ENCODE results near the gene WSB1.

The WSB1 gene

DNA sequence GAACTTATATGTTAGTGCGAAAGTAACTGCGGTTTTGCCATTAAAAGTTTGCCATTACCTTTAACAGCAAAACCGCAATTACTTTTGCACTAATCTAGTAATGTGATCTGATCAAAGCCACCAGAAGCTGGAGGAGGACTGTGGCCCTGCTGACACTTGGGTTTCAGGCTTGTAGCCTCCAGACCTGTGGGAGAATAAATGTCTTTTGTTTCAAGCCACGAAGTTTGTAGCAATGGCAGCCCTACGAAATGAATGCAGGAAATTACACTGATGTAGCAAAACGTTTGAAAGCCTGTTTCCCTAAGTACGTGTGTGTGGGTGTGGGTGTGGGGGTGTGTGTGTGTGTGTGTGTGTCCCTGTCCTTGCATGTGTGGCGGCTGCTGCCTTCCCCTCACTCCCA, 66.6 kb downstream of the WSB1 start:
- H3K36me3 ChIP-seq (ENCODE audit: low read depth), result no peaks in the 10 kb centered on the region
- no peak overlapping the region for H3K27ac ChIP-seq (ENCODE audit: poor library complexity, severe bottlenecking)
- H3K27me3 ChIP-seq (ENCODE audit: insufficient read depth, poor library complexity, severe bottlenecking), result no peaks in the 10 kb centered on the region
- no peaks in the 10 kb centered on the region for H3K4me1 ChIP-seq (ENCODE audit: insufficient read depth, poor library complexity, severe bottlenecking)
- DNase-seq (ENCODE audit: low spot score) (no peak), ATAC-seq (ENCODE audit: low read depth) (no peak)
- no peaks in the 10 kb centered on the region for H3K9me3 ChIP-seq (ENCODE audit: severe bottlenecking)
- TF ChIP-seq, protein P1, sequence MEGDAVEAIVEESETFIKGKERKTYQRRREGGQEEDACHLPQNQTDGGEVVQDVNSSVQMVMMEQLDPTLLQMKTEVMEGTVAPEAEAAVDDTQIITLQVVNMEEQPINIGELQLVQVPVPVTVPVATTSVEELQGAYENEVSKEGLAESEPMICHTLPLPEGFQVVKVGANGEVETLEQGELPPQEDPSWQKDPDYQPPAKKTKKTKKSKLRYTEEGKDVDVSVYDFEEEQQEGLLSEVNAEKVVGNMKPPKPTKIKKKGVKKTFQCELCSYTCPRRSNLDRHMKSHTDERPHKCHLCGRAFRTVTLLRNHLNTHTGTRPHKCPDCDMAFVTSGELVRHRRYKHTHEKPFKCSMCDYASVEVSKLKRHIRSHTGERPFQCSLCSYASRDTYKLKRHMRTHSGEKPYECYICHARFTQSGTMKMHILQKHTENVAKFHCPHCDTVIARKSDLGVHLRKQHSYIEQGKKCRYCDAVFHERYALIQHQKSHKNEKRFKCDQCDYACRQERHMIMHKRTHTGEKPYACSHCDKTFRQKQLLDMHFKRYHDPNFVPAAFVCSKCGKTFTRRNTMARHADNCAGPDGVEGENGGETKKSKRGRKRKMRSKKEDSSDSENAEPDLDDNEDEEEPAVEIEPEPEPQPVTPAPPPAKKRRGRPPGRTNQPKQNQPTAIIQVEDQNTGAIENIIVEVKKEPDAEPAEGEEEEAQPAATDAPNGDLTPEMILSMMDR (IDR thresholded peaks at IDR 0.05; ENCODE audit: poor library complexity, severe bottlenecking), result no peak
- H3K4me3 ChIP-seq (ENCODE audit: severe bottlenecking), result no peak overlapping the region

DNA sequence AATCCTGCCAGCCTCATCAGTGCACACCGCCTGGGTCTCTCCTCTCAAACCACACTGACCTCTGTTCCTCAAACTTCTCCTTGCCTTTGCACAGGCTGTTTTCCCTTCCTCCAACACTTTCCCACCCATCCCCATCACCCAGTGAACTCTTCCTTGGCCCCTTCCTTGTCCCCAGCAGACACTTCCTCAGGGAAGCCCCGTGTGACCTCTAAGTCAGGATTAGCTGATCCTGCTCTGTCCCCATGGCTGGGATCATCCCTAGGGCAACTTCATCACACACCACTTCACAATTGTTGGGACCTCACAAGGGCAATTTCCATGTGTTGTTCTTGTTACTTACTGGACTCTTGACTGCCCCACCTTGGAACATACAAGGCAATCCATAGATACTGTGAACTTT, 67.8 kb downstream of the WSB1 start:
- H3K4me1 ChIP-seq (ENCODE audit: insufficient read depth, poor library complexity, severe bottlenecking), result no peaks in the 10 kb centered on the region
- no peaks in the 10 kb centered on the region for H3K9me3 ChIP-seq (ENCODE audit: severe bottlenecking)
- H3K27me3 ChIP-seq (ENCODE audit: insufficient read depth, poor library complexity, severe bottlenecking), result no peaks in the 10 kb centered on the region
- no peak overlapping the region for H3K27ac ChIP-seq (ENCODE audit: poor library complexity, severe bottlenecking)
- ATAC-seq (ENCODE audit: low read depth) (no peak), DNase-seq (ENCODE audit: low spot score) (no peak)
- no peak overlapping the region for H3K4me3 ChIP-seq (ENCODE audit: severe bottlenecking)
- H3K36me3 ChIP-seq (ENCODE audit: low read depth), result no peaks in the 10 kb centered on the region
- TF ChIP-seq, protein P1 (IDR thresholded peaks at IDR 0.05; ENCODE audit: poor library complexity, severe bottlenecking), result no peak

DNA sequence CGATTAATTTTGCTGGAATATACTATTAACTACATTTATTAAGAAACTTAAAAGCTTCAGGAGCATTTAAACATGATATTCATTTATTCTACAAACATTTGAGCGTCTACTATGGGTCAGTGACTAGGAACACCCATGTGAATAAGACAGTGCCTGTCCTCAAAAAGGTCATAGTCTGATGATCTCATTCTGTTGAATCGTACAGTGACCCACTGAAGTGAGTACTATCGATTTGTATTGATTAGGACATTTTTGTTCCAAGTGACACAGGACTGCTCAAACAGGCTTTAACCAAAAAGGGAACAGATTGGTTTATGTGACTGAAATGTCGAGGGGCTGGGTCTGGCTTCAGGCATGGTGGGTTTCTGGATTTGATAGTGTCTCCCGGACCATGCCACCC, 68.6 kb downstream of the WSB1 start:
- Histone ChIP-seq H3K36me3 (ENCODE audit: low read depth) (no peaks in the 10 kb centered on the region), H3K9me3 (ENCODE audit: severe bottlenecking) (no peaks in the 10 kb centered on the region), H3K27me3 (ENCODE audit: insufficient read depth, poor library complexity, severe bottlenecking) (no peaks in the 10 kb centered on the region), H3K27ac (ENCODE audit: poor library complexity, severe bottlenecking) (no peak overlapping the region), H3K4me1 (ENCODE audit: insufficient read depth, poor library complexity, severe bottlenecking) (no peaks in the 10 kb centered on the region), H3K4me3 (ENCODE audit: severe bottlenecking) (no peak overlapping the region)
- DNase-seq (ENCODE audit: low spot score) (no peak), ATAC-seq (ENCODE audit: low read depth) (no peak)
- TF ChIP-seq, protein P1 (IDR thresholded peaks at IDR 0.05; ENCODE audit: poor library complexity, severe bottlenecking), result no peak

DNA sequence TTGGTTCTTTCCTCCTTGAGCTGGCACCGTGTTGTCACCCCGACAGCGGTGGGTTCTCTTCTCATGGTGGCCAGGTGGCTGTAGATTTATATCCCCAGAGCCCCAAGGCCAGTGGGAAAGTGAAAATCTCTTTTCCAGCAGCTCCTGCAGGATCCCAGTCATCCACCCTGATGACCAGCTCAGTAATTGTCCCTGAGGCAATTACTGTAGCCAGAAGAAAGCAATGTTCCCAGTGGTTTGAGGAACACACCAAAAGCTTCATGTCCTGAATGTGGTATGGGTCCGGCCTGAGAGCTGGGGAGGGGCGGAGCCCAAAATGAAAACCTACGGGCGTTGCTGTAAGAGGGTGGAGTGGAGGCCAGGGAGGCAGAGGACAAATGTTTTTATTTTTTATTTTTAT, 69.0 kb downstream of the WSB1 start:
- H3K27me3 ChIP-seq (ENCODE audit: insufficient read depth, poor library complexity, severe bottlenecking), result no peaks in the 10 kb centered on the region
- TF ChIP-seq, protein P1 (IDR thresholded peaks at IDR 0.05; ENCODE audit: poor library complexity, severe bottlenecking), result no peak
- no peaks in the 10 kb centered on the region for H3K9me3 ChIP-seq (ENCODE audit: severe bottlenecking)
- no peak overlapping the region for H3K27ac ChIP-seq (ENCODE audit: poor library complexity, severe bottlenecking)
- ATAC-seq (ENCODE audit: low read depth) (no peak), DNase-seq (ENCODE audit: low spot score) (no peak)
- no peaks in the 10 kb centered on the region for H3K36me3 ChIP-seq (ENCODE audit: low read depth)
- H3K4me1 ChIP-seq (ENCODE audit: insufficient read depth, poor library complexity, severe bottlenecking), result no peaks in the 10 kb centered on the region
- H3K4me3 ChIP-seq (ENCODE audit: severe bottlenecking), result no peak overlapping the region

DNA sequence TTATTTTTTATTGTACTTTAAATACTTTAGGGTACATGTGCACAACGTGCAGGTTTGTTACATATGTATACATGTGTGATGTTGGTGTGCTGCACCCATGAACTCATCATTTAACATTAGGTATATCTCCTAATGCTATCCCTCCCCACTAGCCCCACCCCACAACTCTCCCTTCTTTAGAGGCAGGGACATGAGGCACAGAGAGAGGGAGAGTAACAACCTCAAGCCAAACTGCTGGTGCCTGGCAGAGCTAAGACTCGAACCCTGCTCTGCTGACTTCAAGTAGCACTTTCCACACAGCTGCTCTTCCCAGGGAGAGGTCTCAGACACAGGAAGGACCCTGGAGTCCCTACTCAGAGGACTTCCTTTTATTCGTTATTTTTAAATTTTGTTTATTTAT, 69.4 kb downstream of the WSB1 start:
- TF ChIP-seq, protein P1 (IDR thresholded peaks at IDR 0.05; ENCODE audit: poor library complexity, severe bottlenecking), result no peak
- no peaks in the 10 kb centered on the region for H3K36me3 ChIP-seq (ENCODE audit: low read depth)
- no peak overlapping the region for H3K27ac ChIP-seq (ENCODE audit: poor library complexity, severe bottlenecking)
- no peaks in the 10 kb centered on the region for H3K27me3 ChIP-seq (ENCODE audit: insufficient read depth, poor library complexity, severe bottlenecking)
- DNase-seq (ENCODE audit: low spot score) (no peak), ATAC-seq (ENCODE audit: low read depth) (no peak)
- no peaks in the 10 kb centered on the region for H3K9me3 ChIP-seq (ENCODE audit: severe bottlenecking)
- H3K4me1 ChIP-seq (ENCODE audit: insufficient read depth, poor library complexity, severe bottlenecking), result no peaks in the 10 kb centered on the region
- no peak overlapping the region for H3K4me3 ChIP-seq (ENCODE audit: severe bottlenecking)
